Bronchus fibroblast of lung (primary cell): Measurements from ENCODE around the gene ARHGAP27. TPM values are rescaled to one million over a fixed set of nuclear protein-coding genes. Genes with fewer than 3 reads are reported as not detected.

Experiments used
- total RNA-seq: library from RNA; depleted of rRNA; stranded (reverse); fragments of >200 nt; gene quantifications from 2 replicates; pipeline ENCODE4 v1.2.3, GENCODE V29; 2015

The ARHGAP27 gene, protein sequence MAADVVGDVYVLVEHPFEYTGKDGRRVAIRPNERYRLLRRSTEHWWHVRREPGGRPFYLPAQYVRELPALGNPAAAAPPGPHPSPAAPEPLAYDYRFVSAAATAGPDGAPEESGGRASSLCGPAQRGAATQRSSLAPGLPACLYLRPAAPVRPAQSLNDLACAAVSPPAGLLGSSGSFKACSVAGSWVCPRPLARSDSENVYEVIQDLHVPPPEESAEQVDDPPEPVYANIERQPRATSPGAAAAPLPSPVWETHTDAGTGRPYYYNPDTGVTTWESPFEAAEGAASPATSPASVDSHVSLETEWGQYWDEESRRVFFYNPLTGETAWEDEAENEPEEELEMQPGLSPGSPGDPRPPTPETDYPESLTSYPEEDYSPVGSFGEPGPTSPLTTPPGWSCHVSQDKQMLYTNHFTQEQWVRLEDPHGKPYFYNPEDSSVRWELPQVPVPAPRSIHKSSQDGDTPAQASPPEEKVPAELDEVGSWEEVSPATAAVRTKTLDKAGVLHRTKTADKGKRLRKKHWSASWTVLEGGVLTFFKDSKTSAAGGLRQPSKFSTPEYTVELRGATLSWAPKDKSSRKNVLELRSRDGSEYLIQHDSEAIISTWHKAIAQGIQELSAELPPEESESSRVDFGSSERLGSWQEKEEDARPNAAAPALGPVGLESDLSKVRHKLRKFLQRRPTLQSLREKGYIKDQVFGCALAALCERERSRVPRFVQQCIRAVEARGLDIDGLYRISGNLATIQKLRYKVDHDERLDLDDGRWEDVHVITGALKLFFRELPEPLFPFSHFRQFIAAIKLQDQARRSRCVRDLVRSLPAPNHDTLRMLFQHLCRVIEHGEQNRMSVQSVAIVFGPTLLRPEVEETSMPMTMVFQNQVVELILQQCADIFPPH
- total RNA-seq, result 0.59 and 2.4 TPM in 2 replicates

DNA sequence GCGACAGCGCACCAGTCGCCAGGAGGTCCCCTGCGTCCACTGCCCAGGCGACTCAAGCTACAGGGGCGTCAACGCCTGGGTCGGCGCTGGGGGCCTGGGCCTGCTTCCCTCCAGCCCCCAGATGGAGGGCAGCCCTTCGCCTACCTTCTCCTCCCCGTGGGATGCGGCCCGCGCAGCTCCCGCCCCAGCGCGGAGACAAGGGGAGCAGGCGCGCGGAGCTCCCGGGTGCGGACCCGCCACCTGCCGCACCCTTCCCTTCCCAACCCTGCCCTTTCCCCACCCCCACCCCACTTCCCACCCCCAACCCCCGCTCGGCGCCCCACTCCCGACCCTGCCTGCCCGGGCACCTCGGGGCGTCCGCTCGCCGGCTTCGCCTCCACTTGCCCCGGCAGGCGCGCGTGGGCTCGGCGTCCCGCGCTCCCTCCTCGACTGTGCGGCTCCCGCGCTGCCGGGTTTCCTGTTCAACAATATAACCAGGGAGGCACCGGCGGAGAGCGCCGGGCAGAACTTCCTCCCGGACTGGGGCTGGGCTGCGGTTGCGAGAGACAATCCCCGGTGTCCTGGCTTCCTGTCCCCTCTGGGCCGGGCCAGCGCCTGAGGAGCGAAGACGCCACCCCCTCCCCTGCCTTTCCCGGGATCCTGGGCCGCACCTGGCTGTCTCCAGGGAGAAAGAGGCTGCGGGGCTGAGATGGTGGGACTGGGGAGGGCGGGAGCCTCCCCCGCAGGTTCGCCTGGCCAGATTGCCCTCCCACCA, at the start of gene ARHGAP27:
ARHGAP27 (minus strand) TSS at position 466 of the 754 bp plus-strand sequence. CDS start 2,591 bp downstream, outside the sequence.

Other genes starting within 250 kb of the ARHGAP27 start
- gene FMNL1, start 211.0 kb downstream of the ARHGAP27 start, total RNA-seq, result 2.7 and 4.0 TPM in 2 replicates
- gene SPATA32, start 170.8 kb downstream of the ARHGAP27 start, total RNA-seq, result not detected in 2 replicates
- 4.3 and 4.4 TPM in 2 replicates for gene MAP3K14, start 115.8 kb downstream of the ARHGAP27 start, total RNA-seq
- 13.4 and 14.0 TPM in 2 replicates for gene PLEKHM1, start 57.9 kb upstream of the ARHGAP27 start, total RNA-seq